Smooth muscle cell (in vitro differentiated cells): ENCODE data around the gene TASP1. TPM values are rescaled to one million over a fixed set of nuclear protein-coding genes. Genes with fewer than 3 reads are reported as not detected.
A peak's percentile ranks its signal among the peaks of the same experiment; 100 is the strongest.

ENCODE experiments used
- DNase-seq: peaks from one replicate; lab custom pipeline; 2025; ENCODE audit not compliant: unreplicated experiment; lab: John Stamatoyannopoulos, UW
- H2AFZ ChIP-seq: fragments of 200-600 bp; sonication (generic); 2 replicates; pipeline ENCODE4 v1.6.0; 2016; ENCODE audit warnings: antibody characterized with exemption, low read depth, mild to moderate bottlenecking
- H3F3A ChIP-seq: fragments of 200-600 bp; sonication (generic); 2 replicates; pipeline ENCODE4 v1.6.0; 2017; ENCODE audit warnings: antibody characterized with exemption, low read depth
- H3K27ac ChIP-seq: fragments of 200-600 bp; sonication (generic); 2 replicates; pipeline ENCODE4 v1.5.1; 2016; ENCODE audit warnings: low read depth, mild to moderate bottlenecking
- H3K27me3 ChIP-seq: fragments of 200-600 bp; sonication (generic); 2 replicates; pipeline ENCODE4 v1.6.1; 2016; ENCODE audit warnings: low read depth, mild to moderate bottlenecking
- H3K36me3 ChIP-seq: fragments of 200-600 bp; sonication (generic); 2 replicates; pipeline ENCODE4 v1.5.1; 2016; ENCODE audit warnings: low read depth
- H3K4me1 ChIP-seq: fragments of 200-600 bp; sonication (generic); 2 replicates; pipeline ENCODE4 v1.5.1; 2016; ENCODE audit warnings: low read depth
- H3K4me2 ChIP-seq: fragments of 200-600 bp; sonication (generic); 2 replicates; pipeline ENCODE4 v1.6.0; 2016; ENCODE audit warnings: mild to moderate bottlenecking
- H3K4me3 ChIP-seq: fragments of 200-600 bp; sonication (generic); 2 replicates; pipeline ENCODE4 v1.5.1; 2016; ENCODE audit warnings: mild to moderate bottlenecking
- H3K79me2 ChIP-seq: fragments of 200-600 bp; sonication (generic); 2 replicates; pipeline ENCODE4 v1.6.0; 2016; ENCODE audit warnings: low read depth, mild to moderate bottlenecking
- H3K9ac ChIP-seq: fragments of 200-600 bp; sonication (generic); 2 replicates; pipeline ENCODE4 v1.6.0; 2016; ENCODE audit warnings: low read depth
- H3K9me3 ChIP-seq: fragments of 200-600 bp; sonication (generic); replicated peaks from 2 replicates; pipeline ENCODE4 v1.5.1; 2016; ENCODE audit warnings: low read depth
- H4K20me1 ChIP-seq: fragments of 200-600 bp; sonication (generic); 2 replicates; pipeline ENCODE4 v1.6.0; 2016; ENCODE audit warnings: low read depth
- WGBS: methylation state at CpG from one replicate; pipeline ENCODE4 v1.1.7; 2016; ENCODE audit warnings: low lambda C conversion rate; 5-methylcytosine and 5-hydroxymethylcytosine counted together
- polyA plus RNA-seq: library from polyadenylated mRNA; unstranded; fragments of >200 nt; fragmentation: Nextera tagmentation; extraction: Ambion mirVana; gene quantifications from 2 replicates; pipeline ENCODE4 v1.2.1, GENCODE V29; 2016
- total RNA-seq: library from RNA; depleted of rRNA; stranded (reverse); fragments of >200 nt; gene quantifications from 2 replicates; pipeline ENCODE4 v1.2.3, GENCODE V29; 2014
- TF ChIP-seq, protein P1 (sequence below): fragments of 200-600 bp; sonication (generic); IDR thresholded peaks from 2 replicates; pipeline ENCODE4 v1.5.1; 2017; ENCODE audit warnings: borderline replicate concordance, mild to moderate bottlenecking, antibody characterized with exemption; ENCODE audit not compliant: insufficient read depth, poor library complexity, severe bottlenecking

TASP1 gene
- total and polyA plus RNA-seq, 2 experiments from 2014 or later = 6.4 to 17.5 TPM

DNA sequence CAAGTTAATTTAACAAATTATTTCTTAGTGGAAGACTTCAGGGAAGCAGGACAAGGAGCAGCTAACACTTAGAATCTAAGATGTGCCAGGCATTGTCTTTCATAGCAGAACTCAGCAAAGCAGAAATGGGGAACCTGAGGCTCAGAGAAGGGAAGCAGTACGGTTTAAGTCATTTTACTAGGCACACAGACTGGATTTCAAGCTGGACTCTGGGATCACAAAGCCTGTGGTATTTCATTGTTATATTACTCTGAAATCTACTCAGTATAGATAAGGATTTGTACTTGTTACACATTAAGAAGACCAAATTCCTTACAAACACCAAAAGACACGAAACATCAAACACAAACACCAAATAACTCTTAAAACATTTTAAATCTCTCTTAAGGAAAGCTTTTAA lies 218.1 kb downstream of the TASP1 start:
- Histone ChIP-seq H3K4me2 (no peak overlapping the region), H3K27me3 (no peaks in the 10 kb centered on the region), H3F3A (peaks cover 3% of the 10 kb centered on the region), H3K4me1 (peaks cover 16% of the 10 kb centered on the region), H2AFZ (no peak overlapping the region), H3K27ac (peak overlapping the region; percentile 19), H3K4me3 (no peak overlapping the region), H4K20me1 (no peaks in the 10 kb centered on the region), H3K9me3 (no peaks in the 10 kb centered on the region), H3K36me3 (no peaks in the 10 kb centered on the region), H3K9ac (no peak overlapping the region), H3K79me2 (no peaks in the 10 kb centered on the region)
- TF ChIP-seq, protein P1, sequence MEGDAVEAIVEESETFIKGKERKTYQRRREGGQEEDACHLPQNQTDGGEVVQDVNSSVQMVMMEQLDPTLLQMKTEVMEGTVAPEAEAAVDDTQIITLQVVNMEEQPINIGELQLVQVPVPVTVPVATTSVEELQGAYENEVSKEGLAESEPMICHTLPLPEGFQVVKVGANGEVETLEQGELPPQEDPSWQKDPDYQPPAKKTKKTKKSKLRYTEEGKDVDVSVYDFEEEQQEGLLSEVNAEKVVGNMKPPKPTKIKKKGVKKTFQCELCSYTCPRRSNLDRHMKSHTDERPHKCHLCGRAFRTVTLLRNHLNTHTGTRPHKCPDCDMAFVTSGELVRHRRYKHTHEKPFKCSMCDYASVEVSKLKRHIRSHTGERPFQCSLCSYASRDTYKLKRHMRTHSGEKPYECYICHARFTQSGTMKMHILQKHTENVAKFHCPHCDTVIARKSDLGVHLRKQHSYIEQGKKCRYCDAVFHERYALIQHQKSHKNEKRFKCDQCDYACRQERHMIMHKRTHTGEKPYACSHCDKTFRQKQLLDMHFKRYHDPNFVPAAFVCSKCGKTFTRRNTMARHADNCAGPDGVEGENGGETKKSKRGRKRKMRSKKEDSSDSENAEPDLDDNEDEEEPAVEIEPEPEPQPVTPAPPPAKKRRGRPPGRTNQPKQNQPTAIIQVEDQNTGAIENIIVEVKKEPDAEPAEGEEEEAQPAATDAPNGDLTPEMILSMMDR = no peak
- 41% methylated on average over 2 of the region's 2 CpGs for whole genome bisulfite sequencing
- no peak for DNase-seq

DNA sequence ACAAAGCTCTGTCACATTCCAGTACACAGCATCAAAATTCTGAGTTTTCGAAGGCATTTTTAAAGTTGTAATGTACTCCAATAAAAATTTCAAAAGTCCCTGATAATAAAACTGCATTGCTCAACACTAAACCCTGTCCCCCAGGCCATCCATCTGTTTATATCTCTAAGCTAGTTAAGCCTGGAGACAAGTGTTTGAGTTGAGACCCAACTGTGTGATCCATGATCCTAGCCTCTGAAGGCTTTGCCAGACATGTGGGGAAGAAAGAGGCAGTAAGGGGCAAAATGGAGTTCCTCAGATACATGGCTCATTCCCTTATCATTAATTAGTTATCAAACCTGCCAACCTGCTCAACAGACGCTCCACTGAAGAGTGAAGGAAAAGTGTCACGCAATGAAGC lies 219.3 kb downstream of the TASP1 start:
- Histone ChIP-seq H3K36me3 (no peaks in the 10 kb centered on the region), H3K4me2 (peak overlapping the region; percentile 29), H3K9me3 (no peaks in the 10 kb centered on the region), H3K27ac (peak overlapping the region; percentile 50), H3K27me3 (no peaks in the 10 kb centered on the region), H3K9ac (no peak overlapping the region), H2AFZ (no peak overlapping the region), H4K20me1 (no peaks in the 10 kb centered on the region), H3K79me2 (no peaks in the 10 kb centered on the region), H3K4me3 (no peak overlapping the region), H3F3A (no peaks in the 10 kb centered on the region), H3K4me1 (peaks cover 4% of the 10 kb centered on the region)
- no peak for DNase-seq
- TF ChIP-seq, protein P1 = no peak
- WGBS = 29% methylated on average over 3 of the region's 3 CpGs

DNA sequence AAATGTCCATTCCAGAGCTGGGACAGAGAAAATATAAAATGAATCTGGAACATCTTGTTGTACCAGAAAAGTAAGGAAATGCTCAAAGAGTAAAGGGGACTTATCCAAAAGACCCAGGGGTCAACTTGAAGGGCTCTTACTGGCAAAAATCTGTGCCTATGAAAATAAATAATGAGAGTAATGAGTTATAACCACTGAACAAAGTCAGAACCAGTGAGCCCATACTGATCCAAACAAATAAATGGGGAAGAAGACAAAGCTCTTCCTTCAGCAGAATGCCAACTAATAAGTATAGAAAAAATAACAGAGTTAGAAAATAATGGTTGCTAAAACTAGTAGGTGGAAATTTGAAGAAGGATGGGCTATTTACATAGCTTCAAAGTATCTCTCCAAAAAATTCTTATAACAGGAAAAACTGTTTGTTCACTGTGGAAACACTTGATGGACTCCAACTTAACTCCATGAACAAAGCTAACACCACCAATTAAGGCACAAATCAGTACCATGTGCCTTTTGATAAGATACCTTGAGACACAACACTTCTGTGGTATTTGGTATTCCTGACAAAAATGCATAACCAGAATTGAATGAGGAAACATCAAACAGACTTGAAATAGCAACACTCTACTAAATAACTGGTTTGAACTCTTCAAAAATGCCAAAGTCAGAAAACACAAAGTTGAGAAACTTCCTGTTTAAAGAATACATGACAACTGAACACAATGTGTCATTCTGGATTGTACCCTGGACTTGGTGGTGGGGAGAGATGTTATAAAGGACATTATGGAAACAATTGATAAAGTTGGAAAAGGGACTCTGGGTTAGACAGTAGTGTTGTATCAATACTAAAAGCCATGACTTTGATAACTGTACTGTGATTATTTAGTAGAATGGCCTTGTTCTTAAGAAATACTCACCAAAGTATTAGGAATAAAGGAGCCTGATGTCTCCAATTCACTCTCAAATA lies 220.2 kb downstream of the TASP1 start:
- peak overlapping the region; percentile 50 for H3K27ac ChIP-seq
- H3K9ac ChIP-seq = no peak overlapping the region
- H3K4me3 ChIP-seq = no peak overlapping the region
- no peaks in the 10 kb centered on the region for H3F3A ChIP-seq
- H3K9me3 ChIP-seq = no peaks in the 10 kb centered on the region
- no peaks in the 10 kb centered on the region for H3K4me1 ChIP-seq
- H3K79me2 ChIP-seq = no peaks in the 10 kb centered on the region
- no peaks in the 10 kb centered on the region for H4K20me1 ChIP-seq
- no peak for DNase-seq
- no peaks in the 10 kb centered on the region for H3K27me3 ChIP-seq
- H3K36me3 ChIP-seq = no peaks in the 10 kb centered on the region
- H3K4me2 ChIP-seq = peak overlapping the region; percentile 11
- no peak overlapping the region for H2AFZ ChIP-seq
- TF ChIP-seq, protein P1 = no peak

DNA sequence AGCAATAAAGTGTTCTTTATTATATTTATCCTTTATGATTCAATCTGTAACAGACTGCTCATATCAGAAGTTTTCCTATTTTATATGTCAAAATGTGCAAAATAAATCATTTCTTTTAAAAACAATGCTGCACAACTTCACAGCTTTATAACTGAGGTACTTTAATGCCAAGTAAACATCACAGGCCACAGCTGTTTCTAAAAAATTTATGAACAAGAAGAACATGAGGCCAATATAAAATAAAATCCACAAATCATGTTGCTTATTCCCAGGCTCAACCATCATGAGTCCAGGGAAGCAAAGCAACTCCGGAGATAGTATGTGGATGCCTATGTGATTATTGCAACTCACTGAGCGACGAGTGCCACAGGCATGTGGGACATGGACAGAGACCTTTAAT lies 222.2 kb downstream of the TASP1 start:
- H3K27ac ChIP-seq = no peak overlapping the region
- no peaks in the 10 kb centered on the region for H3K36me3 ChIP-seq
- DNase-seq = no peak
- no peak overlapping the region for H3K9ac ChIP-seq
- TF ChIP-seq, protein P1 = no peak
- WGBS = 94% methylated on average over 3 of the region's 3 CpGs
- no peaks in the 10 kb centered on the region for H3K27me3 ChIP-seq
- H3F3A ChIP-seq = no peaks in the 10 kb centered on the region
- no peaks in the 10 kb centered on the region for H3K4me1 ChIP-seq
- no peaks in the 10 kb centered on the region for H3K9me3 ChIP-seq
- H3K79me2 ChIP-seq = no peaks in the 10 kb centered on the region
- no peak overlapping the region for H3K4me3 ChIP-seq
- no peak overlapping the region for H3K4me2 ChIP-seq
- no peaks in the 10 kb centered on the region for H4K20me1 ChIP-seq
- no peak overlapping the region for H2AFZ ChIP-seq
